SKM-1 (cell line): Measurements from ENCODE around the gene UBE3A.
"Not testable (repeated sequence)": the region's sequence is repeated elsewhere in the genome, so short reads cannot be mapped to it uniquely, and the experiment has no call there.

Source experiments
- DNase-seq: peaks from one replicate; lab custom pipeline; 2025; ENCODE audit not compliant: unreplicated experiment; lab: John Stamatoyannopoulos, UW

Gene UBE3A

GRCh38 chr15:25439369-25439836 is 579 bp upstream of the UBE3A start:
- no peak for DNase-seq

GRCh38 chr15:25437777-25438600 is 835 bp downstream of the UBE3A start:
- DNase-seq = no peak

DNA sequence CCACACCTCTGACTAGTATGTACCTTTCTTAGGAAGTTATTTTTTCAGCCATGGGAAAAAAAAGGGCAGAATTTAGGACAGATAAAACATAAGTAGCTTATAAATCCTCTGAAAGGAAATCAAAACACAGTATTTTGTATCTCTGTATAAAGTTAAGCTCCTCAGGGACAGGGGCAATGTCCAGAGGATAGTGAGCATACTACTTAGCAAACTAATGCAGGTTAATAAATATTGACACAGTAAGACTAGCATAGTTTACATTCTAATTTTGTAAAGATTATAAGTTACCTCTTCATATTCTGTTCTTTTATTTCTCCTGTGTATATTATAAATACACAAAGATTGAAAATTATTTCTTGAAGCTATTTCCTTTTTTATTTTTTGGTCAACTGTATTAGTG is 2.1 kb downstream of the UBE3A start:
- no peak for DNase-seq

- no peak for DNase-seq
These were observed 3.2 kb downstream of the UBE3A start for GRCh38 chr15:25435474-25436243.

DNA sequence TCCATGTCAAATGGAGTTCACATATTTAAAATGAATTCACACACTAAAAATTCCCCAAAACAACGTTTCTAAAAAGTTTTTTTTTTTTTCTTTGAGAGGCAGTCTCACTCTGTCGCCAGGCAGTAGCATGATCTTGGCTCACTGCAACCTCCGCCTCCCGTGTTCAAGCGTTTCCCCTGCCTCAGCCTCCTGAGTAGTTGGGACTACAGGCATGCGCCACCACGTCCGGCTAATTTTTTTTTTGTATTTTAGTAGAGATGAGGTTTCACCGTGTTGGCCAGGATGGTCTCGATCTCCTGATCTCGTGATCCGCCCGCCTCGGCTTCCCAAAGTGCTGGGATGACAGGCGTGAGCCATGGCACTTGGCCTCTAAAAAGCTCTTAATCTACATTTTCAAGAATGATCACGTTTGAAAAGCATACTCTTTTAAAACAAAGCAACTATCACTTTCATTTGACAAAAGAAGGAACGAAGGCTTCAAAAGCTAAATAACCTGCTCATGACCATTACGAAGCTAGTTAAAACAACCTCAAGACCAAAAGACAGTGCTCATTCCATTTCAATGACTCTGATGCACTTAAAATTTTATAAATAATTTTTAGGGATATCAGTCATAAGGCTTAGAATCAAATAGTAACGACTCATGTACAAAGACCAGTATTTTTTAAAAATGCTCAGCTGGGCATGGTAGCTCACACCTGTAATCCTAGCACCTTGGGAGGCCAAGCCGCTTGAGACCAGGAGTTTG is 5.5 kb downstream of the UBE3A start:
- no peak for DNase-seq

- no peak for DNase-seq
These were observed 6.8 kb downstream of the UBE3A start for GRCh38 chr15:25431836-25432561.

DNA sequence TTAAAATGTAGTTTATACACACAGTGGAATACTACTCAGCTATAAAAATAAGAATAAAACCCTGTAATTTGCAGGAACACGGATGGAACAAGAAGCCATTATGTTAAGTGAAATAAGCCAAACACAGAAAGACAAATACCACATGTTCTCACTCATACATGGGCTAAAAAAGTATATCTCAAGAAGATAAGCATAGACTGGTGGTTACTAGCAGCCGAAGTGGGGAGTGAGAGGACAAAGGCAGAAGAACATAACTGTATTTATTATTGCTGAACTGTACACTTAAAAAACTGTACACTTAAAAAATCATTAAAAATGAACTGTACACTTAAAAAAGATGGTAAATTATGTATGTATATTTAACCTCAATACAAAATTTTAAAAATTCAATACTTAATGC is 11.0 kb downstream of the UBE3A start:
- DNase-seq = no peak

DNA sequence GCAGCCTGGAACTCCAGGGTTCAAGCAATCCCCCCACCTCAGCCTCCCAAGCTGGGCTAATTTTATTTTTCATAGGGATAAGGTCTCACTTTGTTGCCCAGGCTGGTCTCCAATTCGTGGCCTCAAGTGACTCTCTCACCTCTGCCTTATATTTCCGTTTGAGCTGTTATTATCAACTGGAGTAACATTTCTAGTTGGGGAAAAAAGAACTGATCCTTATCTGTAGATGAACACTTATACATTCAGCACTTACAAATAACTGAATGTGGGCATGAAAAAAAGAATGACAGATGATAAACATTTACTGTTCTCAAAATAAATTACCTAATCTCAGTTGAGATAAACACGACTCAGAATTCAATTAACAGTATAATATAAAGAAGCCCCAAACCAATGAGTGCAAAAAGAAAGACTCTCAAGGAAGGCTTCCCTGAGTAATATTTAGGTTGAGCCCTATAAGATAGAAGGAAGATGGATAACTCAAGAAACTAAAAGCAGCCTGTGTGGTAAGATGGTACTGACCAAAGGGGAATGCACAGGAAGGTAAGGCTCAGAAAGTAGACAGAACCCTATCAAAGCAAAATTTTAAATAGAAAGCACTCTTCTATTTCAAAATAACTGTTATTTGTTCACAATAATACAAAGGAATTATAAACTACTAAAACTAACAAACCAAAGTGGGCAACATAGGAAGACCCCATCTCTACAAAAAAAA is 11.8 kb downstream of the UBE3A start:
- DNase-seq = no peak

GRCh38 chr15:25424073-25424472 is 14.8 kb downstream of the UBE3A start:
- no peak for DNase-seq

GRCh38 chr15:25422021-25422420 is 16.8 kb downstream of the UBE3A start:
- DNase-seq = no peak

- no peak for DNase-seq
These were observed 20.6 kb downstream of the UBE3A start for GRCh38 chr15:25418202-25418601.

DNA sequence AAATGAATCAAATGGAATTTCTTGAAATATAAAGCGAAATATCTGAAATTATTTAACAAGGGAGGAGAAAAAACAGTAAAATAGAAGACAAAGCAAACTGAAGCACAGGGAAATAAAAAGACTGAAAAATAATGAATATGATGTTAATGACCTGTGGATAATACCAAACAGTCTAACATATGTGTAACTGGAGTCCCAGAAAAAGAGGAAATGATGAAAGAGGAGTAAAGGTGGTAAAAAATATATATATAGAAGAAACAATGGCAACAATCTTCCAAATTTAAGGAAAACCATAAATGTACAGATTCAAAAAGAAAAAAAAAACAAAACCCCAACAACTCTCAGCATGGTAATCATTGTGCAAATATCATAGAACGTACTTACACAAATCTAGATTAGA is 21.2 kb downstream of the UBE3A start:
- no peak for DNase-seq

DNA sequence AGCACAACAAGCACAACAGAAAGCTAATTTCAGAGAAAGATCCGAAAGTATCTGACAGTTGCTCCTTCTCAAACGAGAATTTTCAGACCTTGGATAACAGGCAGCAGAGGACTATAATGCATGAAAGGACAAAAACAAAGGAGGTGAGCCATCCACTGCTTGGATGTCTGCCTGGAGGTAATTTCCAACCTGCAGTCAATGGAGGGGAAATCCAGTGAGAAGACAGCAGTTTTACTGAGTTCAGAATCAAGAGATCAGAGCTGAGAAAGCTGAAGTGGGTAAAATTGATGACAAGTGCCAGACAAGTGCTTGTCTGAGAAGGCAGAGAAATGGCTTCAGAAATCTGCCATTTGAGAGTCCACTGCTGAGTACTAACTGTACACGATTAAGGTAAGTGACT is 22.1 kb downstream of the UBE3A start:
- DNase-seq = no peak

- DNase-seq = no peak
These were observed 23.1 kb downstream of the UBE3A start for GRCh38 chr15:25415707-25416106.

DNA sequence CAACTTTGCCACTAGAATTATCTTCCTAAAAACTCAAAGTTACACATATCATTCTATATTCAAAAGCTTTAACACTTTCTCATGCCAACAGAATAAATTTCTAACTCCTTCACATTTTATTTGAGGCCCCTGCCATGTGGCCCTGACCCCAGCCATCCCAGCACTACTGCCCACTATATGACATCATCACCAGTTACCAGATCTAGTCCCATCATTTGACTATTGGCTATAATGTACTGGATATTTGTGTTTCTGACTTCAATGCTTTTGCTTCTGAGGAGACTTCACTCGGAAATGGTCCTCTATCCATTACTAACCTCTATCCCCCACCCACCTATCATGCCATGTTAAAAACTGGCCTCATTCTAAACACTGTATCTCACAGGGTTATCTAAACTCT is 23.6 kb downstream of the UBE3A start:
- no peak for DNase-seq

DNA sequence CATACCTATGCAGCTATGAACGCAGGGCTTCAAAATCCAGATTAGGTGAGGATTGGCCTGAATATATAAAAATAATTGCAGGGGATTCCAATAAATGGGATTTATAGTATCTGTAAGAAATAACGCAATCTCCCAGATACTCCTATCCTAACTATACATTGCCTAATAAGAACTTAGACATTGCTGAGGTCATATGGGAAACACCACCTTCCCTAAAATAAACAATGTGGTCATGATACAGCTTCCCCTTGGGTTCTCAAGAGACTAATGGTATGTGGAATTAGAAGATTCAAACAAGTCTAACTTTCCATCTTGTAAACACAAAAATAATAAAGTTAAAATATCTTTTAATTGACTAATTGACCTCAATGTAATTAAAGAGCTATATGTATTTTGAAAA is 28.2 kb downstream of the UBE3A start:
- peak; percentile 23 for DNase-seq

DNA sequence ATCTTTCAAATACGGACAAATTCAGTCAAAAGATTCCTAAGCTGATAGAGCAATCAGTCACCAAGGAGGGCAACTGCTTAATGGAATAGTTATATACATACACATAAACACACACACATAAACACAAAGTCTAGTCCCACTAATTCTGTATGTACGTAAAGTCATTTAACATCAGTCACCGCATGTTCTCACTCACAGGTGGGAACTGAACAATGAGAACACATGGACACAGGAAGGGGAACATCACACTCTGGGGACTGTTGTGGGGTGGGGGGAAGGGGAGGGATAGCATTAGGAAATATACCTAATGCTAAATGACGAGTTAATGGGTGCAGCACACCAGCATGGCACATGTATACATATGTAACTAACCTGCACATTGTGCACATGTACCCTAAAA is 29.1 kb downstream of the UBE3A start:
- DNase-seq = not testable (repeated sequence)

DNA sequence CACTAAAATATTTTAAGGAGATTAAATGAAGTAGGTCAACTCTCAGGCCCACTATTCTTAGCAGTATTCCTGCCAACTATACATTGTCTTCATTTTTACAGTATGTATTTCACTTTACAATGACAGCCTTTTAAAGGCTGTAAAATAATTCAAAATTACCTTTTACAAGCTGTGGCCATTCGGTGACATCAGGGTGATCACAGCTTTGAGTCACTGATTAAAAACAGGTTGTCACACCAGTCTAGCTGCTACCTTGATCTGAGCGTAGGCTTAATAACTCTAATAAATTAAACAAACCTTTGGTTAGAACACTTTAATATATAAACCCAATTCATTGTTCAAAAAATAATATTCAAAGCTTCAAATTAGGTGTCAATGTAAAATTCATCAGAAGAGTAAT is 29.9 kb downstream of the UBE3A start:
- DNase-seq = no peak

GRCh38 chr15:25408428-25408827 is 30.4 kb downstream of the UBE3A start:
- no peak for DNase-seq

- DNase-seq = no peak
These were observed 30.9 kb downstream of the UBE3A start for GRCh38 chr15:25407950-25408349.
